GM19240 (cell line): ENCODE measurements around the gene COL8A1.

Experiments
- DNase-seq: peaks from one replicate; pipeline ENCODE4 v3.0.0; 2011; ENCODE audit warnings: low spot score; ENCODE audit not compliant: insufficient read length

Gene COL8A1

GRCh38 chr3:99760031-99760430 lies 121.6 kb downstream of the COL8A1 start:
- no peak for DNase-seq

GRCh38 chr3:99760629-99761028 lies 122.2 kb downstream of the COL8A1 start:
- DNase-seq: no peak

- no peak for DNase-seq
Measured at GRCh38 chr3:99761415-99762165, 123.2 kb downstream of the COL8A1 start.

GRCh38 chr3:99762901-99763300 lies 124.5 kb downstream of the COL8A1 start:
- no peak for DNase-seq

- DNase-seq: no peak
Measured at GRCh38 chr3:99764377-99764776, 126.0 kb downstream of the COL8A1 start.

- no peak for DNase-seq
Measured at GRCh38 chr3:99765042-99765942, 126.9 kb downstream of the COL8A1 start.

GRCh38 chr3:99767291-99767690 lies 128.9 kb downstream of the COL8A1 start:
- DNase-seq: no peak

- no peak for DNase-seq
Measured at GRCh38 chr3:99768126-99768525, 129.7 kb downstream of the COL8A1 start.

- no peak for DNase-seq
Measured at GRCh38 chr3:99768808-99769501, 130.6 kb downstream of the COL8A1 start.

GRCh38 chr3:99772171-99772570 lies 133.8 kb downstream of the COL8A1 start:
- DNase-seq: no peak

- no peak for DNase-seq
Measured at GRCh38 chr3:99772671-99773070, 134.3 kb downstream of the COL8A1 start.

GRCh38 chr3:99774467-99774866 lies 136.1 kb downstream of the COL8A1 start:
- DNase-seq: peak; percentile 9

- no peak for DNase-seq
Measured at GRCh38 chr3:99776516-99777209, 138.3 kb downstream of the COL8A1 start.

GRCh38 chr3:99777210-99777549 lies 138.8 kb downstream of the COL8A1 start:
- no peak for DNase-seq

GRCh38 chr3:99777708-99778107 lies 139.3 kb downstream of the COL8A1 start:
- DNase-seq: no peak

- DNase-seq: no peak
Measured at GRCh38 chr3:99780749-99781148, 142.4 kb downstream of the COL8A1 start.

- no peak for DNase-seq
Measured at GRCh38 chr3:99781761-99782160, 143.4 kb downstream of the COL8A1 start.

- no peak for DNase-seq
Measured at GRCh38 chr3:99783011-99783573, 144.7 kb downstream of the COL8A1 start.

- peak; percentile 21 for DNase-seq
Measured at GRCh38 chr3:99789011-99789721, 150.8 kb downstream of the COL8A1 start.

- DNase-seq: no peak
Measured at GRCh38 chr3:99794485-99794884, 156.1 kb downstream of the COL8A1 start.
